IPS-18a (cell line): ENCODE data around the gene PAX3.

Experiments
- H3K27ac ChIP-seq: one replicate; pipeline ENCODE4 v1.5.1; 2013; ENCODE audit warnings: low read length
- H3K27me3 ChIP-seq: one replicate; pipeline ENCODE4 v1.6.1; 2013; ENCODE audit warnings: mild to moderate bottlenecking, low read length; ENCODE audit not compliant: control insufficient read depth, insufficient read depth
- H3K36me3 ChIP-seq: one replicate; pipeline ENCODE4 v1.6.1; 2013; ENCODE audit warnings: low read depth, low read length; ENCODE audit not compliant: control insufficient read depth
- H3K4me1 ChIP-seq: one replicate; pipeline ENCODE4 v1.6.1; 2013; ENCODE audit warnings: low read depth, low read length; ENCODE audit not compliant: control insufficient read depth
- H3K4me3 ChIP-seq: one replicate; pipeline ENCODE4 v1.5.1; 2013; ENCODE audit warnings: low read length
- H3K9ac ChIP-seq: one replicate; pipeline ENCODE4 v1.6.1; 2013; ENCODE audit warnings: mild to moderate bottlenecking, low read length, moderate library complexity
- H3K9me3 ChIP-seq: one replicate; pipeline ENCODE4 v1.6.1; 2013; ENCODE audit warnings: low read depth, low read length; ENCODE audit not compliant: control insufficient read depth

PAX3 gene

DNA sequence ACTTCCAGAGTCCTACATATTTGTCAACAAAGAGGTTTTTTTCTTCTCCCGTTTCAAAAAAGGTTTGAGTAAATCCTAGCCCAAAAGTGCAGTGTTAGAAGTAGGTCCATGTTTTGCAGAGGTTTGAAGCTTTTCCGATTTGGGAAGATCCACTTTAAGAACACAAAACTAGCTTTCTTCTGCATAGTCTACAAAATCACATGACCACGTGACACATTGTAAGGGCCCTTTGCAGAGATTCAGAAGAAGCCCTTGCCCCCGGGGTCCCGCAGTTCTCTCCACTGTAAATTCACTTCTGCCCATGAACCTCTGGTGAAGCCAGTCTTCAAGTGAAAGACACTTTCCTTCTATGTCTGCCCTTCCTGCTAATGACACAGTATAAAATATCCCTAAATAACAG lies 49.4 kb downstream of the PAX3 start:
- Histone ChIP-seq H3K9me3 (no peaks in the 10 kb centered on the region), H3K27ac (no peak overlapping the region), H3K36me3 (no peaks in the 10 kb centered on the region), H3K27me3 (peaks cover 1% of the 10 kb centered on the region), H3K4me3 (no peak overlapping the region), H3K4me1 (no peaks in the 10 kb centered on the region), H3K9ac (no peak overlapping the region)

GRCh38 chr2:222248818-222249217 lies 50.0 kb downstream of the PAX3 start:
- no peak overlapping the region for H3K9ac ChIP-seq
- no peaks in the 10 kb centered on the region for H3K9me3 ChIP-seq
- H3K4me1 ChIP-seq = no peaks in the 10 kb centered on the region
- peaks cover 8% of the 10 kb centered on the region for H3K27me3 ChIP-seq
- H3K36me3 ChIP-seq = no peaks in the 10 kb centered on the region
- H3K4me3 ChIP-seq = no peak overlapping the region
- no peak overlapping the region for H3K27ac ChIP-seq

DNA sequence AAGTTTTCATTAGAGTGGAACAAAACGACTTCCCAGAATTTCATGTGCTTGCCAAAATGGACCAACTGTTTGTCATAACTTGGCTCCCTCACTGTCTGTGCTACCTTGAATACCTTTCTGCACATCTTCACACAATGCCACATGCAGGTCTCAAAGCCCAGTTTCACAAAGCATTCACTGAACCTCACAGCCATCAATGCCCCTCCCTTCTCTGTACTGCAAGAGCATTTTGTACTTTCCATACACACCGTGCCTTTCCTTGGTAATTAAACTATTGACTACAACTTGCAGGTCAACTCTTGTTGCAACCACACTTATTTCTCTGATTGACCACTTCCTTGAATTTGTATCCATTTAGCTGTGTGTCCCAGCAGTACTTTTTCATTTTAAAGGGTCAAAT lies 50.5 kb downstream of the PAX3 start:
- H3K27me3 ChIP-seq = peaks cover 13% of the 10 kb centered on the region
- H3K36me3 ChIP-seq = no peaks in the 10 kb centered on the region
- H3K27ac ChIP-seq = no peak overlapping the region
- H3K4me1 ChIP-seq = no peaks in the 10 kb centered on the region
- no peak overlapping the region for H3K4me3 ChIP-seq
- H3K9ac ChIP-seq = no peak overlapping the region
- H3K9me3 ChIP-seq = no peaks in the 10 kb centered on the region

GRCh38 chr2:222242532-222242931 lies 56.3 kb downstream of the PAX3 start:
- H3K4me1 ChIP-seq = peaks cover 39% of the 10 kb centered on the region
- no peaks in the 10 kb centered on the region for H3K36me3 ChIP-seq
- no peak overlapping the region for H3K9ac ChIP-seq
- H3K4me3 ChIP-seq = no peak overlapping the region
- H3K27me3 ChIP-seq = peaks cover 62% of the 10 kb centered on the region
- no peaks in the 10 kb centered on the region for H3K9me3 ChIP-seq
- H3K27ac ChIP-seq = no peak overlapping the region

GRCh38 chr2:222241128-222241870 lies 57.5 kb downstream of the PAX3 start:
- peaks cover 39% of the 10 kb centered on the region for H3K4me1 ChIP-seq
- no peaks in the 10 kb centered on the region for H3K36me3 ChIP-seq
- H3K9ac ChIP-seq = no peak overlapping the region
- H3K27me3 ChIP-seq = peaks cover 70% of the 10 kb centered on the region
- no peak overlapping the region for H3K4me3 ChIP-seq
- H3K27ac ChIP-seq = no peak overlapping the region
- no peaks in the 10 kb centered on the region for H3K9me3 ChIP-seq

DNA sequence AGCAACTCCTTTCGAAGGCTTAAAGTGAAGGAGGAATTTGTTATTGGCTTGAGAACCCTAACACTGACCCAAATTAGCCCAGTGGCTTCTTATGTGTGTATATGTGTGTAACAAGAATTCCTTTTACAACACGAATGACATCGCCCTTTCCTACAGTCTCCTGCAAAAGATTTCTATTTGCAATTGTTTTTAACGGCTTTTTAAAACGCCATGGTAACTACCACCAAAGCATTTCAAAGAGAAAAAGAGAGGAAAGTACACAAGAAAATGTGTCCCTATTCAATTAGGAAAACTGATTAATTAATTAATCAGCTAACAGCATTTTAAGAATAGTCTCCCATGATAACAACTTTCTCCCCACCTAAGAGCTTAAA lies 58.1 kb downstream of the PAX3 start:
- H3K9me3 ChIP-seq = no peaks in the 10 kb centered on the region
- H3K36me3 ChIP-seq = no peaks in the 10 kb centered on the region
- peaks cover 39% of the 10 kb centered on the region for H3K4me1 ChIP-seq
- peak overlapping the region; percentile 45 for H3K4me3 ChIP-seq
- no peak overlapping the region for H3K27ac ChIP-seq
- peaks cover 70% of the 10 kb centered on the region for H3K27me3 ChIP-seq
- no peak overlapping the region for H3K9ac ChIP-seq

- Histone ChIP-seq H3K36me3 (no peaks in the 10 kb centered on the region), H3K9ac (no peak overlapping the region), H3K27ac (no peak overlapping the region), H3K9me3 (no peaks in the 10 kb centered on the region), H3K4me3 (peak overlapping the region; percentile 45), H3K4me1 (peaks cover 39% of the 10 kb centered on the region), H3K27me3 (peaks cover 70% of the 10 kb centered on the region)
Observed at GRCh38 chr2:222239945-222240675, 58.7 kb downstream of the PAX3 start.

DNA sequence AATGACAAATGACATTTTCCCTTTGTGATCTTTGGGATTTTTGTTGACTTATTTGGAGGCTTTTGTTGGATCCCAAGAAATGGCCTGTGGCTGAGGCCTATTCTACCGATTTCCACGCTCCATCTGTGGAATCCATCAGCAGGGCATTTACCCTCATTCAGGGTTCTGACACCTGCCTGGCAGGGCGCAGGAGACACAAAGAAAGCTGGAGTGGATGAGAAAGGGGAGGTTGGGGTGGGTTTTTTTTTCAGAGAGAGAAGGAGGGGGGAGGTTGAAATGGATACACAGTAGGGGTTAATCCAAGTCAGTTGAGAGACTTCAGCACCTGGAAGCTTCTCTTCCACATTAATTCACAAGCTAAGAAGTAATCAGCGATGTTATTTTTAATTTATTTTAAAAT lies 59.7 kb downstream of the PAX3 start:
- no peak overlapping the region for H3K27ac ChIP-seq
- H3K4me3 ChIP-seq = peak overlapping the region; percentile 45

GRCh38 chr2:222238072-222238471 lies 60.7 kb downstream of the PAX3 start:
- Histone ChIP-seq H3K9ac (no peak overlapping the region), H3K27ac (no peak overlapping the region), H3K36me3 (no peaks in the 10 kb centered on the region), H3K27me3 (peaks cover 55% of the 10 kb centered on the region), H3K4me3 (no peak overlapping the region), H3K9me3 (no peaks in the 10 kb centered on the region), H3K4me1 (peaks cover 39% of the 10 kb centered on the region)

More for the DNA sequence above, 59.7 kb downstream of the PAX3 start:
- Histone ChIP-seq H3K9me3 (no peaks in the 10 kb centered on the region), H3K9ac (no peak overlapping the region), H3K27me3 (peaks cover 65% of the 10 kb centered on the region), H3K36me3 (no peaks in the 10 kb centered on the region), H3K4me1 (peaks cover 39% of the 10 kb centered on the region)

GRCh38 chr2:222232839-222233238 lies 66.0 kb downstream of the PAX3 start:
- Histone ChIP-seq H3K4me3 (no peak overlapping the region), H3K9ac (no peak overlapping the region), H3K9me3 (no peaks in the 10 kb centered on the region), H3K27me3 (peaks cover 12% of the 10 kb centered on the region), H3K36me3 (no peaks in the 10 kb centered on the region), H3K4me1 (peaks cover under 1% of the 10 kb centered on the region), H3K27ac (no peak overlapping the region)

- H3K27ac ChIP-seq = no peak overlapping the region
- peaks cover 7% of the 10 kb centered on the region for H3K27me3 ChIP-seq
- H3K9me3 ChIP-seq = no peaks in the 10 kb centered on the region
- H3K4me1 ChIP-seq = no peaks in the 10 kb centered on the region
- H3K4me3 ChIP-seq = no peak overlapping the region
- H3K36me3 ChIP-seq = no peaks in the 10 kb centered on the region
- H3K9ac ChIP-seq = no peak overlapping the region
Observed at GRCh38 chr2:222232372-222232771, 66.4 kb downstream of the PAX3 start.

DNA sequence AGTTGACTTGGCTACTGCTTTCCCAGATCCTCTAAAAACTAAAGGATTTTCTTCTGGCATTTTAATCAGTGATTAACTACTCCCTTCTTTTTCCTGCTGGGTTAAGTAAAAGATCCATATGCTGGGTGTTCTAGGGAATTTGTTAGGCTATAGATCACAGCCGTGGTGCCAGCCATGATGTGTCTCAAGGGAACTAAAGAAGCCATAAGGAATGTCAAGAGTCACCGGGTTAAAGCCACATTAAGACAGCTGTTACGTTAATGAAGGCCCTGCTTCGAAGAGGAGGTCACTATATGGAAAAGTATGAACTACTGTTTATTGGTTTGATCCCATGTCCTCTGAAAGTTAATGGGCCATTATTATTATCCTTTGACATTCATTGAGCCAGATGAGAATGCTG lies 70.7 kb downstream of the PAX3 start:
- no peak overlapping the region for H3K9ac ChIP-seq
- H3K4me1 ChIP-seq = no peaks in the 10 kb centered on the region
- H3K27ac ChIP-seq = no peak overlapping the region
- no peaks in the 10 kb centered on the region for H3K36me3 ChIP-seq
- H3K27me3 ChIP-seq = no peaks in the 10 kb centered on the region
- no peaks in the 10 kb centered on the region for H3K9me3 ChIP-seq
- H3K4me3 ChIP-seq = no peak overlapping the region
